GM12892 (cell line): ENCODE measurements around the gene LATS2.

Experiments used
- POLR2A ChIP-seq: IDR thresholded peaks from 2 replicates; pipeline ENCODE4 v1.6.1; 2011; ENCODE audit warnings: low read depth, low read length, control low read depth
- POLR2AphosphoS5 ChIP-seq: IDR thresholded peaks from 2 replicates; pipeline ENCODE4 v1.6.1; 2011; ENCODE audit warnings: low read depth, low read length, control low read depth

- TF ChIP-seq POLR2AphosphoS5 (no peak), POLR2A (no peak)
Measured at GRCh38 chr13:21032656-21033055, 28.7 kb downstream of the LATS2 start.
